Esophagus muscularis mucosa (tissue), 4 donors: Measurements from ENCODE around the gene SMR3B.

Experiments used
- CTCF ChIP-seq, 3 experiments: fragments of 200-600 bp in 2 of 3; fragments of 450-650 bp in 1 of 3; sonication (generic) in 2 of 3; IDR thresholded peaks; one replicate each; pipeline ENCODE4 v1.5.1; 2017 to 2019; ENCODE audit warnings: antibody characterized with exemption in 3 of 3, mild to moderate bottlenecking in 2 of 3, moderate library complexity in 1 of 3
- EP300 ChIP-seq: sonication (generic); formaldehyde crosslinking; IDR thresholded peaks from one replicate; pipeline ENCODE4 v1.6.1; 2017; ENCODE audit warnings: antibody characterized with exemption
- POLR2A ChIP-seq: fragments of 450-650 bp; IDR thresholded peaks from one replicate; pipeline ENCODE4 v1.6.1; 2017; ENCODE audit warnings: antibody characterized with exemption, moderate library complexity, mild to moderate bottlenecking, low read depth
- POLR2AphosphoS5 ChIP-seq, 2 donors: sonication (generic); formaldehyde crosslinking; IDR thresholded peaks; one replicate each; pipeline ENCODE4 v1.6.1; 2017; ENCODE audit warnings: antibody characterized with exemption in 2 of 2

- TF ChIP-seq CTCF (IDR thresholded peaks at IDR 0.05): no peak
- TF ChIP-seq POLR2AphosphoS5 (IDR thresholded peaks at IDR 0.05): no peak
- no peak for TF ChIP-seq POLR2A
- TF ChIP-seq EP300: no peak
Observed at GRCh38 chr4:70426789-70427188, 43.9 kb downstream of the SMR3B start.
